Measurements from ENCODE around the gene MYO1B.

The MYO1B gene

GRCh38 chr2:191347154-191347553 is 102.0 kb downstream of the MYO1B start:
- H3K4ac ChIP-seq (ENCODE audit: low read depth in 1 of 2, low read length in 2 of 2) = no peak overlapping the region
- no peak overlapping the region for H2BK15ac ChIP-seq (ENCODE audit: low read depth, poor library complexity, severe bottlenecking)
- H4K91ac ChIP-seq (ENCODE audit: low read length) = no peak overlapping the region
- peaks cover 5% of the 10 kb centered on the region for H3K4me1 ChIP-seq (ENCODE audit: control insufficient read depth, insufficient read depth, low read depth, low read length)
- peaks cover 33% of the 10 kb centered on the region for H3K79me1 ChIP-seq (replicated peaks; ENCODE audit: low read length, poor library complexity, severe bottlenecking)
- H3K9ac ChIP-seq (ENCODE audit: low read length) = no peak overlapping the region
- no peak overlapping the region for H2AK5ac ChIP-seq (ENCODE audit: low read length, severe bottlenecking)
- no peak overlapping the region for H2AFZ ChIP-seq (ENCODE audit: low read depth, low read length)
- no peak for DNase-seq
- no peak overlapping the region for H3K27ac ChIP-seq (ENCODE audit: low read length, poor library complexity, severe bottlenecking)
- no peaks in the 10 kb centered on the region for H3K27me3 ChIP-seq (ENCODE audit: control insufficient read depth in 1 of 2, insufficient read depth in 1 of 2, low read length in 2 of 2)
- H3K14ac ChIP-seq (ENCODE audit: low read length in 2 of 2) = no peak overlapping the region
- peaks cover 9 to 90% of the 10 kb centered on the region in 2 experiments for H3K36me3 ChIP-seq (ENCODE audit: control insufficient read depth in 1 of 2, insufficient read depth in 2 of 2, low read depth in 1 of 2, low read length in 2 of 2)
- H2BK120ac ChIP-seq (ENCODE audit: low read depth, low read length) = no peak overlapping the region
- no peak overlapping the region for H2BK5ac ChIP-seq (ENCODE audit: low read depth, low read length, poor library complexity, severe bottlenecking)
- no CpG with 5 or more reads among the region's 2 CpGs for WGBS
- H3K4me2 ChIP-seq (ENCODE audit: low read length, poor library complexity, severe bottlenecking) = no peak overlapping the region
- no peak overlapping the region for H4K8ac ChIP-seq (ENCODE audit: low read length)
- H3K23ac ChIP-seq (ENCODE audit: low read length in 2 of 2) = no peak overlapping the region
- no peak overlapping the region for H3K18ac ChIP-seq (ENCODE audit: low read depth in 1 of 2, low read length in 2 of 2)
- no peaks in the 10 kb centered on the region for H3K9me3 ChIP-seq (ENCODE audit: control insufficient read depth, low read length)
- no peak overlapping the region for H2BK12ac ChIP-seq (ENCODE audit: low read length in 2 of 2)
- no peak overlapping the region for H3K4me3 ChIP-seq (ENCODE audit: insufficient read depth in 1 of 2, low read depth in 1 of 2, low read length in 2 of 2)

DNA sequence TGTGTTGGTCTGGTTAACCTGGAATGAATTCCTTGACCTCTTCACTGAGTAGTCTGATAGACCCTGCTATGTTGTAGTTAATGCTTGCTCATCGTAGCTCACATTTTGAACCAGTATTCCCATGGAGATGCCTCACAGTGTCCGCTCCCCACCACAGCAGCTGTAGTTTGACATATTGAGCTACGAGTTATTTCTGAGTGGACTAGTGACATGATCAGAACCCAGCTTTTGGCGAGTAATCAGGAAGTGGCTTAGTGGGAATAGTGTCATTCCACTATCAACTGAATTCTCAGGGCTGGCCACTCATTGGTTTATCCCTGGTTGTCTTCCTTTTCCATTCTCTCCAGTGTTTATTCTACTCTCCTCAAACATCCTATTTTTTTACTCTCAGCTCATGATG is 102.7 kb downstream of the MYO1B start:
- no peak overlapping the region for H2BK15ac ChIP-seq (ENCODE audit: low read depth, poor library complexity, severe bottlenecking)
- H2AK5ac ChIP-seq (ENCODE audit: low read length, severe bottlenecking) = no peak overlapping the region
- no peak overlapping the region for H4K8ac ChIP-seq (ENCODE audit: low read length)
- peak; percentile 86 for DNase-seq
- H3K18ac ChIP-seq (ENCODE audit: low read depth in 1 of 2, low read length in 2 of 2) = no peak overlapping the region
- H3K14ac ChIP-seq (ENCODE audit: low read length in 2 of 2) = no peak overlapping the region
- WGBS = 47% methylated on average over 4 of the region's 4 CpGs
- no peak overlapping the region for H4K91ac ChIP-seq (ENCODE audit: low read length)
- H2AFZ ChIP-seq (ENCODE audit: low read depth, low read length) = no peak overlapping the region
- H3K79me1 ChIP-seq (replicated peaks; ENCODE audit: low read length, poor library complexity, severe bottlenecking) = peaks cover 31% of the 10 kb centered on the region
- no peak overlapping the region for H3K4me2 ChIP-seq (ENCODE audit: low read length, poor library complexity, severe bottlenecking)
- no peak overlapping the region for H2BK120ac ChIP-seq (ENCODE audit: low read depth, low read length)
- H2BK12ac ChIP-seq (ENCODE audit: low read length in 2 of 2) = no peak overlapping the region
- H3K4me3 ChIP-seq (ENCODE audit: insufficient read depth in 1 of 2, low read depth in 1 of 2, low read length in 2 of 2) = no peak overlapping the region
- peaks cover 9 to 85% of the 10 kb centered on the region in 2 experiments for H3K36me3 ChIP-seq (ENCODE audit: control insufficient read depth in 1 of 2, insufficient read depth in 2 of 2, low read depth in 1 of 2, low read length in 2 of 2)
- peaks cover 5% of the 10 kb centered on the region for H3K4me1 ChIP-seq (ENCODE audit: control insufficient read depth, insufficient read depth, low read depth, low read length)
- no peak overlapping the region for H3K4ac ChIP-seq (ENCODE audit: low read depth in 1 of 2, low read length in 2 of 2)
- H3K9me3 ChIP-seq (ENCODE audit: control insufficient read depth, low read length) = no peaks in the 10 kb centered on the region
- H3K27me3 ChIP-seq (ENCODE audit: control insufficient read depth in 1 of 2, insufficient read depth in 1 of 2, low read length in 2 of 2) = no peaks in the 10 kb centered on the region
- H2BK5ac ChIP-seq (ENCODE audit: low read depth, low read length, poor library complexity, severe bottlenecking) = no peak overlapping the region
- H3K9ac ChIP-seq (ENCODE audit: low read length) = no peak overlapping the region
- H3K23ac ChIP-seq (ENCODE audit: low read length in 2 of 2) = no peak overlapping the region
- H3K27ac ChIP-seq (ENCODE audit: low read length, poor library complexity, severe bottlenecking) = no peak overlapping the region

- Histone ChIP-seq H3K9me3 (ENCODE audit: control insufficient read depth, low read length) (no peaks in the 10 kb centered on the region), H4K91ac (ENCODE audit: low read length) (no peak overlapping the region), H4K8ac (ENCODE audit: low read length) (no peak overlapping the region), H2BK15ac (ENCODE audit: low read depth, poor library complexity, severe bottlenecking) (no peak overlapping the region), H2BK12ac (ENCODE audit: low read length in 2 of 2) (no peak overlapping the region), H3K23ac (ENCODE audit: low read length in 2 of 2) (no peak overlapping the region), H3K36me3 (ENCODE audit: control insufficient read depth in 1 of 2, insufficient read depth in 2 of 2, low read depth in 1 of 2, low read length in 2 of 2) (peaks cover 9 to 85% of the 10 kb centered on the region in 2 experiments), H3K4me2 (ENCODE audit: low read length, poor library complexity, severe bottlenecking) (no peak overlapping the region), H2BK120ac (ENCODE audit: low read depth, low read length) (no peak overlapping the region), H3K4ac (ENCODE audit: low read depth in 1 of 2, low read length in 2 of 2) (no peak overlapping the region), H3K27ac (ENCODE audit: low read length, poor library complexity, severe bottlenecking) (no peak overlapping the region), H3K79me1 (replicated peaks; ENCODE audit: low read length, poor library complexity, severe bottlenecking) (peaks cover 30% of the 10 kb centered on the region), H2AFZ (ENCODE audit: low read depth, low read length) (no peak overlapping the region), H3K18ac (ENCODE audit: low read depth in 1 of 2, low read length in 2 of 2) (no peak overlapping the region), H2AK5ac (ENCODE audit: low read length, severe bottlenecking) (no peak overlapping the region), H3K4me3 (ENCODE audit: insufficient read depth in 1 of 2, low read depth in 1 of 2, low read length in 2 of 2) (no peak overlapping the region), H3K9ac (ENCODE audit: low read length) (peak overlapping the region; percentile 19), H3K27me3 (ENCODE audit: control insufficient read depth in 1 of 2, insufficient read depth in 1 of 2, low read length in 2 of 2) (no peaks in the 10 kb centered on the region), H2BK5ac (ENCODE audit: low read depth, low read length, poor library complexity, severe bottlenecking) (no peak overlapping the region), H3K14ac (ENCODE audit: low read length in 2 of 2) (no peak overlapping the region), H3K4me1 (ENCODE audit: control insufficient read depth, insufficient read depth, low read depth, low read length) (peaks cover 5% of the 10 kb centered on the region)
- DNase-seq = no peak
- no CpG with 5 or more reads among the region's 2 CpGs for WGBS
Measured at GRCh38 chr2:191349990-191350389, 104.8 kb downstream of the MYO1B start.

DNA sequence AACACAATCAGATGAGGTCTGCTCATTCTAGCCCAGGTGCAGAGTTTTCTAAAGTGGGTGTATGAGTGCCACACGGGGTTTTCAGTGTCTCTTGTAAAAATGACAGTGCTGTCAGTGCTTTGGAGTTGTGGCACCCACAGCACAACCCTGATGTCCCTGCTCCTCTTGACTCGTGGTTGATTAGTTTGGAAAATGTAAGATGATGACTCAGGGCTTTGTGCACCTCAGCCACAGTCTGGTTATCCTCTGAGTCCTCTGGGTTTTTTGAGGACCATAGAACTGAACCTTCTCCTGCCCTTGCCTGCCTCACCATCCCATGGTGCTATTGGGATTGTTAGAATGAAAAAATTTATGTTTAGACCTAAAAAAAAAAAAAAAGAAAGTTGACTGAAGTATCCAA is 105.6 kb downstream of the MYO1B start:
- no peak overlapping the region for H2AFZ ChIP-seq (ENCODE audit: low read depth, low read length)
- H3K14ac ChIP-seq (ENCODE audit: low read length in 2 of 2) = no peak overlapping the region
- no peak overlapping the region for H3K23ac ChIP-seq (ENCODE audit: low read length in 2 of 2)
- H3K27me3 ChIP-seq (ENCODE audit: control insufficient read depth in 1 of 2, insufficient read depth in 1 of 2, low read length in 2 of 2) = no peaks in the 10 kb centered on the region
- H3K4me3 ChIP-seq (ENCODE audit: insufficient read depth in 1 of 2, low read depth in 1 of 2, low read length in 2 of 2) = no peak overlapping the region
- peaks cover 16 to 85% of the 10 kb centered on the region in 2 experiments for H3K36me3 ChIP-seq (ENCODE audit: control insufficient read depth in 1 of 2, insufficient read depth in 2 of 2, low read depth in 1 of 2, low read length in 2 of 2)
- H2AK5ac ChIP-seq (ENCODE audit: low read length, severe bottlenecking) = no peak overlapping the region
- H3K9ac ChIP-seq (ENCODE audit: low read length) = peak overlapping the region; percentile 7
- no peak overlapping the region for H3K4me2 ChIP-seq (ENCODE audit: low read length, poor library complexity, severe bottlenecking)
- peak; percentile 56 for DNase-seq
- H3K9me3 ChIP-seq (ENCODE audit: control insufficient read depth, low read length) = no peaks in the 10 kb centered on the region
- H3K4ac ChIP-seq (ENCODE audit: low read depth in 1 of 2, low read length in 2 of 2) = no peak overlapping the region
- H4K8ac ChIP-seq (ENCODE audit: low read length) = no peak overlapping the region
- peaks cover 32% of the 10 kb centered on the region for H3K79me1 ChIP-seq (replicated peaks; ENCODE audit: low read length, poor library complexity, severe bottlenecking)
- H4K91ac ChIP-seq (ENCODE audit: low read length) = no peak overlapping the region
- no peak overlapping the region for H2BK120ac ChIP-seq (ENCODE audit: low read depth, low read length)
- no peak overlapping the region for H3K18ac ChIP-seq (ENCODE audit: low read depth in 1 of 2, low read length in 2 of 2)
- WGBS = 48% methylated on average over 2 of the region's 2 CpGs
- no peak overlapping the region for H2BK12ac ChIP-seq (ENCODE audit: low read length in 2 of 2)
- no peak overlapping the region for H2BK15ac ChIP-seq (ENCODE audit: low read depth, poor library complexity, severe bottlenecking)
- peaks cover 5% of the 10 kb centered on the region for H3K4me1 ChIP-seq (ENCODE audit: control insufficient read depth, insufficient read depth, low read depth, low read length)
- peak overlapping the region; percentile 55 for H3K27ac ChIP-seq (ENCODE audit: low read length, poor library complexity, severe bottlenecking)
- H2BK5ac ChIP-seq (ENCODE audit: low read depth, low read length, poor library complexity, severe bottlenecking) = no peak overlapping the region

All from mesenchymal stem cell (in vitro differentiated cells and primary cell).